ENCODE measurements around the gene AAMP.

AAMP gene

GRCh38 chr2:218255446-218255845 lies 14.5 kb downstream of the AAMP start:
- Histone ChIP-seq H3K36me3 (ENCODE audit: control insufficient read depth, insufficient read depth, low read length) (no peaks in the 10 kb centered on the region), H3K9me3 (ENCODE audit: control insufficient read depth, low read length) (no peaks in the 10 kb centered on the region), H3K9ac (no peak overlapping the region), H3K4me1 (peaks cover 2% of the 10 kb centered on the region), H3K4me3 (ENCODE audit: low read depth, low read length) (no peak overlapping the region), H3K27me3 (ENCODE audit: control insufficient read depth, insufficient read depth, low read length) (no peaks in the 10 kb centered on the region), H2AFZ (no peak overlapping the region), H3K27ac (no peak overlapping the region), H3K4me2 (ENCODE audit: low read length) (no peak overlapping the region), H3K79me2 (no peaks in the 10 kb centered on the region)
- no peak for TF ChIP-seq CTCF (IDR thresholded peaks at IDR 0.05)

DNA sequence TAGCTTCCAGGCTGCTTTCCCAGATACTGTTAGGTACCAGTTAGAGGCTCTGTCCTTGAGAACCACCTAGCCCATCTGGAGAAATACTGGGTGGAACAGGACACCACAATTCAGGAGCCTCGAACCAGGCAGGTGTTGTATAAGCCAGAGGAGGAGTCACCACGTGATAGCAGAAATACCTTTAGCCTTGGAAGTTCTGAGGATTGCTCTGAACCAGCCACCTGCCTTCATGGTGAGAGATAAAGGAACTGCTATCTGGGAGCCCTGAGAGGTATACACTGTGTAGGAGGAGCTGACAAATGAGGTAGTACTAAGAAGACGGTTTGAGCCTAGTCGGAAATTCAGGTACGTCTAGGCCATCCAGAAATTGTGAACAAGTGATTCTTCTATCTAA lies 16.7 kb downstream of the AAMP start:
- Histone ChIP-seq H3K4me2 (ENCODE audit: low read length) (no peak overlapping the region), H3K9me3 (ENCODE audit: control insufficient read depth, low read length) (no peaks in the 10 kb centered on the region), H3K79me2 (no peaks in the 10 kb centered on the region), H3K27ac (no peak overlapping the region), H3K36me3 (ENCODE audit: control insufficient read depth, insufficient read depth, low read length) (no peaks in the 10 kb centered on the region), H3K4me1 (peaks cover 2% of the 10 kb centered on the region), H3K27me3 (ENCODE audit: control insufficient read depth, insufficient read depth, low read length) (no peaks in the 10 kb centered on the region), H2AFZ (no peak overlapping the region), H3K4me3 (ENCODE audit: low read depth, low read length) (no peak overlapping the region), H3K9ac (no peak overlapping the region)
- no peak for TF ChIP-seq CTCF (IDR thresholded peaks at IDR 0.05)

DNA sequence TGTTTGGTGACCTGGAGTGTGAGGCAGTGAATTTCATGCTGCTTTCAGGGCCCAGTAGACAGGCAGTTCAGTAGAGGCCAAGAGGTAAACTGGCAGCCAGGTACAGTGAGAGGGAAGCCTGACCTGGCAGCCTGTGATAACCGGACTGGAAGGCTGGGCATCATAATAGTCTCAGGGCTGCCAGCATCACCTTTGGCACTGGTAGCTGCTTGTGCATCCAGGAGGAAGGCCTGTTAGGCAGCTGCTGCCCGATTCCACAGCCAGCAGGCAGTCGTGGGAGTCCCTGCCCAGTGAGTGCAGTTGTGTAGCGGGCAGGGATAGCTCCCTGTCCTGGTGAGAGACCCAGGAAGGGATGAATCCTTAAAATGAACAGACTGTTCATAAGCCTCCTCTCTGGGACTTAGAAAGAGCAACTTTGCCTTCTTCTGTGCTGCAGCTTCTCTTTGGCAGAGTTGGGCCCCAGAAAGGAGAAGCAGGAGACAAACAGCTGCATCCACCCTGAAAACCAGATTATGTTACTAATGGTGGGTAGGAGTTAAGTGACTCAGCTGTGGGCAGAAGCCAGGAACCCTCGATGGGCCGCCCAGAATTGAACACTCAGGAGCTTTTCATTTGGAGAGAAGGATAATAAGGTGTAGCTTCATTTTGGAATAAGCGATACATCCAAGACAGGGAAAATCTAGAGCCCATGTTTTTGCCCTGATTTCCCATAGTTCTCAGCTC lies 17.3 kb downstream of the AAMP start:
- Histone ChIP-seq H3K9ac (no peak overlapping the region), H2AFZ (no peak overlapping the region), H3K4me3 (ENCODE audit: low read depth, low read length) (no peak overlapping the region), H3K4me2 (ENCODE audit: low read length) (no peak overlapping the region), H3K9me3 (ENCODE audit: control insufficient read depth, low read length) (no peaks in the 10 kb centered on the region), H3K79me2 (no peaks in the 10 kb centered on the region), H3K36me3 (ENCODE audit: control insufficient read depth, insufficient read depth, low read length) (no peaks in the 10 kb centered on the region), H3K27ac (no peak overlapping the region), H3K4me1 (peaks cover 2% of the 10 kb centered on the region), H3K27me3 (ENCODE audit: control insufficient read depth, insufficient read depth, low read length) (no peaks in the 10 kb centered on the region)
- no peak for TF ChIP-seq CTCF (IDR thresholded peaks at IDR 0.05)

DNA sequence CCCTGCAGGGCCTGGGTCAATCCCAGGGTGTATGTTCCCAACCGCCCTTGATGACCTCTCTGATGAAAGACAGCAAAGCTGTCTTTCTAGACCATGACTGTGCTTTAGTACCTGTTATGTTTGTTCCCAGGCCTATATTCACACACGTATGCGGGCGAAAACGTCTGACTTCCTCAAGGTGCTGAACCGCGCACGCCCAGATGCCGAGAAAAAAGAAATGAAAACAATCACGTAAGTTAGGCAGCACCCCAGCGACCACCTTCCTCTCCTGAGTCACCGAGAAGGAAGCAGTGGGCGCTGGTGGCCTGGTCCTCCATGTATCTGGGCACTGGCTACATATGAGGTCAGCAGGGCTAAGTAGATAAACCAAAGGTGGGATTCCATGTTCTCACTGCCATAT lies 20.2 kb downstream of the AAMP start:
- Histone ChIP-seq H2AFZ (no peak overlapping the region), H3K79me2 (no peaks in the 10 kb centered on the region), H3K4me2 (ENCODE audit: low read length) (no peak overlapping the region), H3K9ac (no peak overlapping the region), H3K27ac (no peak overlapping the region), H3K27me3 (ENCODE audit: control insufficient read depth, insufficient read depth, low read length) (no peaks in the 10 kb centered on the region), H3K9me3 (ENCODE audit: control insufficient read depth, low read length) (no peaks in the 10 kb centered on the region), H3K4me1 (no peaks in the 10 kb centered on the region), H3K36me3 (ENCODE audit: control insufficient read depth, insufficient read depth, low read length) (no peaks in the 10 kb centered on the region), H3K4me3 (ENCODE audit: low read depth, low read length) (no peak overlapping the region)
- no peak for TF ChIP-seq CTCF (IDR thresholded peaks at IDR 0.05)

GRCh38 chr2:218245214-218245613 lies 24.7 kb downstream of the AAMP start:
- Histone ChIP-seq H3K36me3 (ENCODE audit: control insufficient read depth, insufficient read depth, low read length) (no peaks in the 10 kb centered on the region), H3K4me1 (no peaks in the 10 kb centered on the region), H3K27ac (no peak overlapping the region), H2AFZ (no peak overlapping the region), H3K79me2 (peaks cover 3% of the 10 kb centered on the region), H3K27me3 (ENCODE audit: control insufficient read depth, insufficient read depth, low read length) (no peaks in the 10 kb centered on the region), H3K9ac (no peak overlapping the region), H3K4me3 (ENCODE audit: low read depth, low read length) (no peak overlapping the region), H3K9me3 (ENCODE audit: control insufficient read depth, low read length) (no peaks in the 10 kb centered on the region), H3K4me2 (ENCODE audit: low read length) (no peak overlapping the region)
- TF ChIP-seq CTCF (IDR thresholded peaks at IDR 0.05), result no peak
